CD14-positive monocyte (primary cell): Measurements from ENCODE around the gene C12orf57. TPM values are rescaled to one million over a fixed set of nuclear protein-coding genes. Genes with fewer than 3 reads are reported as not detected.
A peak's percentile ranks its signal among the peaks of the same experiment; 100 is the strongest.

Experiments used
- DNase-seq, 3 donors: peaks; one replicate each; pipeline ENCODE4 v3.0.0-alpha.2; 2011 to 2022
- H2AFZ ChIP-seq: 2 replicates; pipeline ENCODE4 v1.6.0; 2012; ENCODE audit warnings: mild to moderate bottlenecking, low read depth, low read length, inconsistent platforms; ENCODE audit not compliant: insufficient read depth, poor library complexity, severe bottlenecking
- H3K27ac ChIP-seq, 2 donors: 1 replicate in 1 of 2; 2 replicates in 1 of 2; pipeline ENCODE4 v1.5.1; 2012 to 2013; ENCODE audit warnings: low read length in 2 of 2, control low read depth in 1 of 2, inconsistent platforms in 1 of 2, low read depth in 1 of 2, mild to moderate bottlenecking in 1 of 2
- H3K27me3 ChIP-seq, 2 donors: one replicate each; pipeline versions ENCODE4 v1.6.0 to v1.6.1; 2011 to 2013; ENCODE audit warnings: low read length in 2 of 2; ENCODE audit not compliant: control insufficient read depth in 2 of 2, insufficient read depth in 2 of 2
- H3K36me3 ChIP-seq, 2 donors: replicated peaks in 1 of 2; 1 replicate in 1 of 2; 2 replicates in 1 of 2; pipeline versions ENCODE4 v1.5.1 to v1.6.1; 2012 to 2013; ENCODE audit warnings: low read length in 2 of 2, control low read depth in 1 of 2, inconsistent platforms in 1 of 2, mild to moderate bottlenecking in 1 of 2; ENCODE audit not compliant: insufficient read depth in 2 of 2, control insufficient read depth in 1 of 2
- H3K4me1 ChIP-seq, 2 donors: 1 replicate in 1 of 2; 2 replicates in 1 of 2; pipeline versions ENCODE4 v1.5.1 to v1.6.1; 2012 to 2013; ENCODE audit warnings: low read length in 2 of 2, control low read depth in 1 of 2, inconsistent platforms in 1 of 2, mild to moderate bottlenecking in 1 of 2, moderate library complexity in 1 of 2; ENCODE audit not compliant: insufficient read depth in 2 of 2, control insufficient read depth in 1 of 2
- H3K4me2 ChIP-seq: replicated peaks from 2 replicates; pipeline ENCODE3; 2012; ENCODE audit warnings: low read length, moderate library complexity, mild to moderate bottlenecking; ENCODE audit not compliant: poor library complexity, severe bottlenecking; ENCODE audit errors: extremely low read depth
- H3K4me3 ChIP-seq, 3 experiments: fragments of 200-600 bp in 1 of 3; sonication (generic) in 1 of 3; replicated peaks in 1 of 3; 1 replicate in 2 of 3; 2 replicates in 1 of 3; pipeline ENCODE4 v1.5.1; 2011 to 2013; ENCODE audit warnings: low read length in 3 of 3, mild to moderate bottlenecking in 3 of 3, control low read depth in 2 of 3, low read depth in 2 of 3, inconsistent platforms in 1 of 3, moderate library complexity in 1 of 3
- H3K79me2 ChIP-seq: 2 replicates; pipeline ENCODE4 v1.6.0; 2012; ENCODE audit warnings: mild to moderate bottlenecking, control low read depth, inconsistent platforms, low read length, moderate library complexity; ENCODE audit not compliant: insufficient read depth
- H3K9ac ChIP-seq: 2 replicates; pipeline ENCODE4 v1.6.0; 2017; ENCODE audit warnings: low read length, mild to moderate bottlenecking; ENCODE audit not compliant: insufficient read depth, poor library complexity, severe bottlenecking
- H3K9me3 ChIP-seq, 2 donors: replicated peaks in 1 of 2; 1 replicate in 1 of 2; 2 replicates in 1 of 2; pipeline versions ENCODE4 v1.5.1 to v1.6.1; 2012 to 2013; ENCODE audit warnings: low read length in 2 of 2, control low read depth in 1 of 2; ENCODE audit not compliant: control insufficient read depth in 1 of 2, insufficient read depth in 1 of 2
- H4K20me1 ChIP-seq: 2 replicates; pipeline ENCODE4 v1.6.0; 2012; ENCODE audit warnings: mild to moderate bottlenecking, low read length, control low read depth, moderate library complexity; ENCODE audit not compliant: insufficient read depth
- H3K27ac Mint-ChIP-seq, 7 donors: one replicate each; pipeline ENCODE4 v1.8.0; 2020; ENCODE audit warnings: mild to moderate bottlenecking in 7 of 7, mixed read lengths in 7 of 7, moderate library complexity in 6 of 7, inconsistent platforms in 2 of 7
- H3K27me3 Mint-ChIP-seq, 3 donors: one replicate each; pipeline ENCODE4 v1.8.0; 2021 to 2022; ENCODE audit warnings: low read depth in 3 of 3, mild to moderate bottlenecking in 3 of 3, mixed read lengths in 3 of 3, moderate library complexity in 3 of 3, inconsistent platforms in 1 of 3
- H3K36me3 Mint-ChIP-seq, 2 donors: one replicate each; pipeline ENCODE4 v1.8.0; 2020; ENCODE audit warnings: mixed read lengths in 2 of 2, inconsistent platforms in 1 of 2, mild to moderate bottlenecking in 1 of 2
- H3K4me1 Mint-ChIP-seq: one replicate; pipeline ENCODE4 v1.8.0; 2020; ENCODE audit warnings: mild to moderate bottlenecking, mixed read lengths
- H3K4me3 Mint-ChIP-seq, 2 donors: one replicate each; pipeline ENCODE4 v1.8.0; 2020; ENCODE audit warnings: mild to moderate bottlenecking in 2 of 2, mixed read lengths in 2 of 2, moderate library complexity in 1 of 2
- H3K9me3 Mint-ChIP-seq, 7 donors: one replicate each; pipeline ENCODE4 v1.8.0; 2020 to 2022; ENCODE audit warnings: mixed read lengths in 7 of 7, mild to moderate bottlenecking in 6 of 7, moderate library complexity in 6 of 7, inconsistent platforms in 2 of 7
- WGBS: methylation state at CpG from one replicate; pipeline ENCODE4 v1.1.5; 2013; ENCODE audit warnings: missing lambda C conversion rate; ENCODE audit not compliant: insufficient coverage; 5-methylcytosine and 5-hydroxymethylcytosine counted together
- intact Hi-C, 2 donors: fragments of 100-400 bp; cut with micrococcal nuclease; formaldehyde crosslinking; loops; one replicate each; pipeline versions ENCODE4 v1.15.0 to v1.15.1; 2023
- polyA plus RNA-seq, 3 donors: library from polyadenylated mRNA; depleted of rRNA in 1 of 3; unstranded in 2 of 3; stranded (reverse) in 1 of 3; fragments of 300-500 nt in 2 of 3; fragments of >200 nt in 1 of 3; fragmentation: Illumina TruSeq in 2 of 3; gene quantifications; 1 replicate in 2 of 3; 2 replicates in 1 of 3; pipeline ENCODE4 v1.2.3, GENCODE V29; 2012 to 2021
- TF ChIP-seq, protein P1 (sequence below): fragments of 200-600 bp; IDR thresholded peaks from one replicate; pipeline ENCODE4 v1.8.0; 2022; ENCODE audit warnings: antibody characterized with exemption, mild to moderate bottlenecking

Gene C12orf57
- polyA plus RNA-seq, 3 donors, result 19.1 to 59.2 (median 24.2) TPM

DNA sequence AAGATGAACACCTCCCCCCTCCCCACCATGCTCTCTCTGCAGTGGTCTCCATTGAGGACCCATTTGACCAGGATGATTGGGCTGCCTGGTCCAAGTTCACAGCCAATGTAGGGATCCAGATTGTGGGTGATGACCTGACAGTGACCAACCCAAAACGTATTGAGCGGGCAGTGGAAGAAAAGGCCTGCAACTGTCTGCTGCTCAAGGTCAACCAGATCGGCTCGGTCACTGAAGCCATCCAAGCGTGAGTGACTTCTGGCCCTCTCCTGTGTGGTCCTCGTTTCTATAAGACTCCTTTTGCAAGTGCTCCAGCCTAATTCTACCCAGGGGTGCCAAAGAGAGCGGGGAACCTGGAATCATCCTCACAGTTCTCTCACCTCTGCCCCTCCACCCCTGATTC lies 22.3 kb upstream of the C12orf57 start:
- H3K4me1 ChIP-seq, result peaks cover 31 to 33% of the 10 kb centered on the region in 2 donors
- no peaks in the 10 kb centered on the region for H3K9me3 ChIP-seq
- peak overlapping the region in 1 of 2 donors; percentile 63 for H3K4me3 Mint-ChIP-seq
- DNase-seq, result no peak
- TF ChIP-seq, protein P1, sequence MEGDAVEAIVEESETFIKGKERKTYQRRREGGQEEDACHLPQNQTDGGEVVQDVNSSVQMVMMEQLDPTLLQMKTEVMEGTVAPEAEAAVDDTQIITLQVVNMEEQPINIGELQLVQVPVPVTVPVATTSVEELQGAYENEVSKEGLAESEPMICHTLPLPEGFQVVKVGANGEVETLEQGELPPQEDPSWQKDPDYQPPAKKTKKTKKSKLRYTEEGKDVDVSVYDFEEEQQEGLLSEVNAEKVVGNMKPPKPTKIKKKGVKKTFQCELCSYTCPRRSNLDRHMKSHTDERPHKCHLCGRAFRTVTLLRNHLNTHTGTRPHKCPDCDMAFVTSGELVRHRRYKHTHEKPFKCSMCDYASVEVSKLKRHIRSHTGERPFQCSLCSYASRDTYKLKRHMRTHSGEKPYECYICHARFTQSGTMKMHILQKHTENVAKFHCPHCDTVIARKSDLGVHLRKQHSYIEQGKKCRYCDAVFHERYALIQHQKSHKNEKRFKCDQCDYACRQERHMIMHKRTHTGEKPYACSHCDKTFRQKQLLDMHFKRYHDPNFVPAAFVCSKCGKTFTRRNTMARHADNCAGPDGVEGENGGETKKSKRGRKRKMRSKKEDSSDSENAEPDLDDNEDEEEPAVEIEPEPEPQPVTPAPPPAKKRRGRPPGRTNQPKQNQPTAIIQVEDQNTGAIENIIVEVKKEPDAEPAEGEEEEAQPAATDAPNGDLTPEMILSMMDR, result no peak
- no peaks in the 10 kb centered on the region for H3K79me2 ChIP-seq
- peak overlapping the region in 1 of 7 donors; percentile 35 for H3K27ac Mint-ChIP-seq
- H3K4me3 ChIP-seq, result no peak overlapping the region
- peaks cover 0 to 2% of the 10 kb centered on the region in 2 donors for H3K36me3 Mint-ChIP-seq
- H4K20me1 ChIP-seq, result no peaks in the 10 kb centered on the region
- no peaks in the 10 kb centered on the region for H3K36me3 ChIP-seq
- peaks cover 43 to 48% (median 48%) of the 10 kb centered on the region in 3 donors for H3K27me3 Mint-ChIP-seq
- no peak overlapping the region for H3K27ac ChIP-seq
- no peak overlapping the region for H3K4me2 ChIP-seq
- 97% methylated on average over 7 of the region's 7 CpGs for WGBS
- H3K9ac ChIP-seq, result no peak overlapping the region
- intact Hi-C loops, result loop anchor here (5.0 kb wide), 3 partner anchors 171 to 191 kb away; partner anchors contain the start of genes C1R (in 2 of the 2) and C1RL (in 1 of the 2)
- H3K9me3 Mint-ChIP-seq, result peaks cover 0 to 2% (median 0%) of the 10 kb centered on the region in 7 donors
- H3K27me3 ChIP-seq, result peaks cover 0 to 30% of the 10 kb centered on the region in 2 donors
- no peak overlapping the region for H2AFZ ChIP-seq
- peaks cover 31% of the 10 kb centered on the region for H3K4me1 Mint-ChIP-seq

DNA sequence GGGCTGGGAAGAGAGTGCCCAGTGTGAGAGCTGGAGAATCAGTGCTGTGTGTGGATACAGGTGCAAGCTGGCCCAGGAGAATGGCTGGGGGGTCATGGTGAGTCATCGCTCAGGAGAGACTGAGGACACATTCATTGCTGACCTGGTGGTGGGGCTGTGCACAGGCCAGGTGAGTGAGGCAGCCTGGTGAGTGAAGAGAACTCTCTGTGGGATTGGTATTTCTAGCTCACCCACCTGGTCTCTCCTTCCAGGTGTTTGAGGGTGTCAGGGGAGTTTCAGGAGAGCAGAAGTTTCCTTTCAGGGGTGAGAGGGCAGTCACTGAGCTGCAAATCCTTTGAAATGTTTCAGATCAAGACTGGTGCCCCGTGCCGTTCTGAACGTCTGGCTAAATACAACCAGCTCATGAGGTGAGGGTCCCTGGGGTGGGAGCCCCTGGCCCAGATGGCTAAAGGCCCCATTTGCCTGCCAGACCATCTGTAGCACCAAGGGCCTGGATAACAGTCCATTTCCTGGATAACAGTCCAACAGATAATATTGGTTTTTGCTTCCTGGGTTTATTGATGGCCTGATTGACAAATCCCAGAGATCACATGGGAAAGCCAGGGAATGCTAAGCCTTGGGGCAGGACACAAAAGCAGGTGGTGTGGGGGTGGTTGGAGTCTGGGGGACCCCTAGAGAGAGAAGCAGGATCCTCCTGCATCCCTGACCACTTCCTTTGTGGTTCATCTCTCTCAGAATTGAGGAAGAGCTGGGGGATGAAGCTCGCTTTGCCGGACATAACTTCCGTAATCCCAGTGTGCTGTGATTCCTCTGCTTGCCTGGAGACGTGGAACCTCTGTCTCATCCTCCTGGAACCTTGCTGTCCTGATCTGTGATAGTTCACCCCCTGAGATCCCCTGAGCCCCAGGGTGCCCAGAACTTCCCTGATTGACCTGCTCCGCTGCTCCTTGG lies 21.6 kb upstream of the C12orf57 start:
- Histone ChIP-seq H2AFZ (no peak overlapping the region), H3K36me3 (no peaks in the 10 kb centered on the region), H3K4me3 (peak overlapping the region in 2 of 3 experiments; percentile 2 to 53), H3K4me2 (peak overlapping the region; percentile 55), H3K27ac (peak overlapping the region in 1 of 2 donors; percentile 7), H3K27me3 (peaks cover 3 to 33% of the 10 kb centered on the region in 2 donors), H3K4me1 (peaks cover 36 to 40% of the 10 kb centered on the region in 2 donors), H3K9me3 (no peaks in the 10 kb centered on the region), H3K9ac (no peak overlapping the region), H3K79me2 (no peaks in the 10 kb centered on the region), H4K20me1 (no peaks in the 10 kb centered on the region)
- peak overlapping the region; percentile 67 to 92 for H3K4me3 Mint-ChIP-seq
- peaks cover 43 to 52% (median 48%) of the 10 kb centered on the region in 3 donors for H3K27me3 Mint-ChIP-seq
- DNase-seq, result peak in 2 of 3 donors; percentile 66 to 76
- H3K36me3 Mint-ChIP-seq, result peaks cover 0 to 7% of the 10 kb centered on the region in 2 donors
- H3K27ac Mint-ChIP-seq, result peak overlapping the region in 4 of 7 donors; percentile 54 to 70 (median 64)
- H3K4me1 Mint-ChIP-seq, result peaks cover 37% of the 10 kb centered on the region
- TF ChIP-seq, protein P1, result no peak
- intact Hi-C loops, result loop anchor here (5.0 kb wide), 3 partner anchors 170 to 190 kb away; partner anchors contain the start of genes C1R (in 2 of the 2) and C1RL (in 1 of the 2)
- WGBS, result 33% methylated on average over 9 of the region's 9 CpGs
- peaks cover 0 to 2% (median 0%) of the 10 kb centered on the region in 7 donors for H3K9me3 Mint-ChIP-seq
